ENCODE measurements around the gene C1QTNF1.
A peak's percentile ranks its signal among the peaks of the same experiment; 100 is the strongest.

DNA sequence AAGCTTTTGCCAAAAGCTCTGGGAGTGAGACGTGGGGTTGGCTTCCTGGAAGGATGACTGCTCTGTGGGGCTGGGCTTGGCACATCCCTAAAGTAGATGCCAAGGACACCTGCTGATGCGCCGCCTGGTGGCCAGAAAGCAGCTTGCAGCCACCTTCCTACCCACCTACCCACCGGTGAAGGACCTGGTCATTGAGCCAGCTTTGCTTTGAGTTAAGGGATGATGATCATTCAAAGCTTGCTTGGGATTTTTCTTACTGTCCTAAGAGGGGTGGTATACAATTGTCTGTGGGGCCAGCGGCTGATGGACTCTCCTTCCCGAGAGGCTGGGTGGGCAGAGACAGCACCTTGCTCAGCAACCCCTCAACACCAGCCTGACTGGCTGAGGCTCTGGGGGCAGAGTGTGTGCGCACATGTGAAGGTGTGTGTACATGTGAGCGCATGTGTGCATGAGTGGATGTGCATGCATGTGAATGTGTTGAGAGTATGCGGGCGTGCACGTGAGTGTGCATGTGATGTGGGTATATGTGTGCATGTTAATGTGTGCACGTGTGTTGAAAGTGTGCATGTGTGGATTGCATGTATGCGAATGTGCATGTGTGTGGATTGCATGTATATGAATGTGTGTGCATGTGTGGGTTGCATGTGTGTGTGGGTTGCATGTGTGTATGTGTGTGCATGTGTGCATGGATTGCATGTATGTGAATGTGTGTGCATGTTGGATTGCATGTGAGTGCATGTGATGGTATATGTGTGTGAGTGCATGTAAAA, 18.6 kb downstream of the C1QTNF1 start:
- TF ChIP-seq CTCF (IDR thresholded peaks at IDR 0.05) (peak; percentile 84 to 93 (median 90)), POLR2A (IDR thresholded peaks at IDR 0.05) (no peak), POLR2AphosphoS5 (IDR thresholded peaks at IDR 0.05) (no peak), EP300 (IDR thresholded peaks at IDR 0.05) (no peak)
